ENCODE data around the gene TMEM151B. TPM values are rescaled to one million over a fixed set of nuclear protein-coding genes. Genes with fewer than 3 reads are reported as not detected.
"Not testable (repeated sequence)": the region's sequence is repeated elsewhere in the genome, so short reads cannot be mapped to it uniquely, and the experiment has no call there.

Gene TMEM151B
- total RNA-seq, 6 donors from 2014 or later, result not detected

DNA sequence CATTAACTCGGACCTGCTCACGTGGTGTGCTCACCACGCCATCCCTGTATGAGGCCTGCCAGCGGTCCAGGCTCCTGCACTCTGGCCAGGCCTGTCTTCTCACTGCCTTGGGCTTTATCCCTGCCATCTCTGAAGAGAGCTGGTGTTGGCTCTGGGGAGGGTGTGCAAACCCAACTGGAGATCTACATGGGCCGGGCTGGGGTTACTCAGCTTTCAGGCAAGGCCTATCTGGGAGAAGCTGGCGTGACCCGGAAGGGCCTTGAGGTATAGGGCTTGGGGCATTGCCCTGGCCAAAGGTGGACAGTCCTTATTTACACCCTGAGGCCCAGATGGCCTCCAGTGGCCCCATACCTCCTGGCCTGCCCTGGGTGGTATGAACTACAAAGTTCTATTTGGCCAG lies 41.8 kb upstream of the TMEM151B start:
- 94 to 96% methylated on average over 4 to 7 of the region's 7 CpGs for WGBS, 2 donors
- Histone ChIP-seq H3K9me3 (no peaks in the 10 kb centered on the region), H3K36me3 (peaks cover 0 to 37% (median 22%) of the 10 kb centered on the region in 4 donors), H3K4me1 (peaks cover 20 to 36% (median 31%) of the 10 kb centered on the region in 4 donors), H3K4me3 (no peak overlapping the region), H3K27me3 (no peaks in the 10 kb centered on the region), H3K27ac (no peak overlapping the region)
- ATAC-seq (ENCODE audit: low FRiP score in 2 of 2) (no peak), DNase-seq (no peak)
- no peak for TF ChIP-seq POLR2A (IDR thresholded peaks at IDR 0.05)
- TF ChIP-seq, protein P1, sequence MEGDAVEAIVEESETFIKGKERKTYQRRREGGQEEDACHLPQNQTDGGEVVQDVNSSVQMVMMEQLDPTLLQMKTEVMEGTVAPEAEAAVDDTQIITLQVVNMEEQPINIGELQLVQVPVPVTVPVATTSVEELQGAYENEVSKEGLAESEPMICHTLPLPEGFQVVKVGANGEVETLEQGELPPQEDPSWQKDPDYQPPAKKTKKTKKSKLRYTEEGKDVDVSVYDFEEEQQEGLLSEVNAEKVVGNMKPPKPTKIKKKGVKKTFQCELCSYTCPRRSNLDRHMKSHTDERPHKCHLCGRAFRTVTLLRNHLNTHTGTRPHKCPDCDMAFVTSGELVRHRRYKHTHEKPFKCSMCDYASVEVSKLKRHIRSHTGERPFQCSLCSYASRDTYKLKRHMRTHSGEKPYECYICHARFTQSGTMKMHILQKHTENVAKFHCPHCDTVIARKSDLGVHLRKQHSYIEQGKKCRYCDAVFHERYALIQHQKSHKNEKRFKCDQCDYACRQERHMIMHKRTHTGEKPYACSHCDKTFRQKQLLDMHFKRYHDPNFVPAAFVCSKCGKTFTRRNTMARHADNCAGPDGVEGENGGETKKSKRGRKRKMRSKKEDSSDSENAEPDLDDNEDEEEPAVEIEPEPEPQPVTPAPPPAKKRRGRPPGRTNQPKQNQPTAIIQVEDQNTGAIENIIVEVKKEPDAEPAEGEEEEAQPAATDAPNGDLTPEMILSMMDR (IDR thresholded peaks at IDR 0.05), result no peak

DNA sequence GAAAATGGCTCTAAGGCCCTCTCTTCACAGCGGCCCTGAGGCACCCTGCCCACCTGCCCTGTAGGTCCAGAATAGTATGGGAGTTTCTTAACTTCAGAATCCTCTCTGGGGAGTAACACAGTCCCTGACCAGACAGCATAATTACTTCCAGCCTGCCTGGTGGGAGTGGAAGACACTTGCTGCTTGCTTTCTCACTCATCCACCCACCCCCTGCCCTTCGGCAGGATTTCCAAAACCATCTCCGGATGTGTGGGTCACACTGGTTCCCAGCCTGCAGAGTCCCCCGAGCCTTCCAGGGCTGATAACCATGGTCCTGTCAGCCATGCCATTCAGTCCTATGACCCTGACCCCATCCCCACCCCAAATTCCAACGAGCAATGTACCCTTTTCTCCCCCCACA lies 41.4 kb upstream of the TMEM151B start:
- DNase-seq, result no peak
- peaks cover 22 to 34% (median 29%) of the 10 kb centered on the region in 4 donors for H3K4me1 ChIP-seq
- H3K36me3 ChIP-seq, result peaks cover 0 to 37% (median 22%) of the 10 kb centered on the region in 4 donors
- 84 to 88% methylated on average over 4 to 5 of the region's 5 CpGs for WGBS, 2 donors
- no peak for ATAC-seq (ENCODE audit: low FRiP score in 2 of 2)
- H3K4me3 ChIP-seq, result no peak overlapping the region
- H3K9me3 ChIP-seq, result no peaks in the 10 kb centered on the region
- TF ChIP-seq EP300 (IDR thresholded peaks at IDR 0.05) (no peak), POLR2A (IDR thresholded peaks at IDR 0.05) (no peak), POLR2AphosphoS5 (IDR thresholded peaks at IDR 0.05) (no peak)
- TF ChIP-seq, protein P1 (IDR thresholded peaks at IDR 0.05), result no peak
- no peak overlapping the region for H3K27ac ChIP-seq
- no peaks in the 10 kb centered on the region for H3K27me3 ChIP-seq

DNA sequence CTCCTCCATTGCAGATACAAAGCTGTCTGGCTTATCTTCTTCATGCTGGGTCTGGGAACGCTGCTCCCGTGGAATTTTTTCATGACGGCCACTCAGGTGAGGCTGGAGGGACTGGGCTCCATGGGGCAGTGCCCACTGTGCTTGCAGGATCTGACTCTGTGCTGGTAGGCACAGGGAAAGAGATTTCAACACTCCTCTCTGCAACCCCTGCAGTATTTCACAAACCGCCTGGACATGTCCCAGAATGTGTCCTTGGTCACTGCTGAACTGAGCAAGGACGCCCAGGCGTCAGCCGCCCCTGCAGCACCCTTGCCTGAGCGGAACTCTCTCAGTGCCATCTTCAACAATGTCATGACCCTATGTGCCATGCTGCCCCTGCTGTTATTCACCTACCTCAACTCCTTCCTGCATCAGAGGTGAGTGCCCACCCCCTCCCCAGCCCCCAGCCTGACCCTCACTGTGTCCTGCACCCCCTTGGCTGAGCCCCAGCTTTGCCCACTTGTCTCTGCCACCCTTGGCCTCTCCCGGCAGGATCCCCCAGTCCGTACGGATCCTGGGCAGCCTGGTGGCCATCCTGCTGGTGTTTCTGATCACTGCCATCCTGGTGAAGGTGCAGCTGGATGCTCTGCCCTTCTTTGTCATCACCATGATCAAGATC lies 40.7 kb upstream of the TMEM151B start:
- Histone ChIP-seq H3K9me3 (no peaks in the 10 kb centered on the region), H3K4me1 (peaks cover 22 to 34% (median 26%) of the 10 kb centered on the region in 4 donors), H3K36me3 (peaks cover 0 to 37% (median 22%) of the 10 kb centered on the region in 4 donors), H3K27me3 (no peaks in the 10 kb centered on the region), H3K27ac (no peak overlapping the region), H3K4me3 (no peak overlapping the region)
- 86 to 90% methylated on average over 8 to 11 of the region's 11 CpGs for WGBS, 2 donors
- peak in 1 of 2 donors; percentile 29 for DNase-seq
- no peak for ATAC-seq (ENCODE audit: low FRiP score in 2 of 2)
- TF ChIP-seq POLR2AphosphoS5 (IDR thresholded peaks at IDR 0.05) (no peak), EP300 (IDR thresholded peaks at IDR 0.05) (no peak), POLR2A (IDR thresholded peaks at IDR 0.05) (no peak)
- TF ChIP-seq, protein P1 (IDR thresholded peaks at IDR 0.05), result no peak

DNA sequence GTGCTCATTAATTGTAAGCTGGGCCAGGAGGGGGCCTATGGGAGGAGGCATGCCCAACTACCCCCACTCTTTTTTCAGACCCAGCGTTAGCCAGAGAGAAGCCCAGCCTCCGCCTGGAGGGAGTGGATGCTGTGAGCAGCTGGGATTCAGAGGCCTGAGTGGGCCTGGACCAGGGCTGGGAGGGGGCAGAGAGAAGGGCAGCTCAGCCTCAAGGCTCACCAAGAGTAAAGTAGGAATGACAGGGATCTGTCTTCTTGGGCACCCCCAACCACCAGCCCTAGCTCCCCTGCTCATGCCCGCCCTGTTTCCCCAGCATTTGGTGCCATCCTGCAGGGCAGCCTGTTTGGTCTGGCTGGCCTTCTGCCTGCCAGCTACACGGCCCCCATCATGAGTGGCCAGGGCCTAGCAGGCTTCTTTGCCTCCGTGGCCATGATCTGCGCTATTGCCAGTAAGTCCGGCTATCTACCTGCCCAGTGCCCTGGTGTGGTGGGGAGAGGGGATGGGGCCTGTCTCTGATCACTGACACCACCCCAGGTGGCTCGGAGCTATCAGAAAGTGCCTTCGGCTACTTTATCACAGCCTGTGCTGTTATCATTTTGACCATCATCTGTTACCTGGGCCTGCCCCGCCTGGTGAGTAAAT lies 40.1 kb upstream of the TMEM151B start:
- no peak for TF ChIP-seq POLR2AphosphoS5 (IDR thresholded peaks at IDR 0.05)
- TF ChIP-seq, protein P1 (IDR thresholded peaks at IDR 0.05), result no peak
- no peak for TF ChIP-seq POLR2A (IDR thresholded peaks at IDR 0.05)
- no peak for TF ChIP-seq EP300 (IDR thresholded peaks at IDR 0.05)
- WGBS, 2 donors, result 97 to 100% methylated on average over 6 to 9 of the region's 10 CpGs
- H3K9me3 ChIP-seq, result no peaks in the 10 kb centered on the region
- peaks cover 27 to 37% (median 29%) of the 10 kb centered on the region in 4 donors for H3K4me1 ChIP-seq
- peaks cover 0 to 37% (median 22%) of the 10 kb centered on the region in 4 donors for H3K36me3 ChIP-seq
- no peaks in the 10 kb centered on the region for H3K27me3 ChIP-seq
- ATAC-seq (ENCODE audit: low FRiP score in 2 of 2), result no peak
- peak in 1 of 2 donors; percentile 28 for DNase-seq
- no peak overlapping the region for H3K4me3 ChIP-seq
- H3K27ac ChIP-seq, result no peak overlapping the region

DNA sequence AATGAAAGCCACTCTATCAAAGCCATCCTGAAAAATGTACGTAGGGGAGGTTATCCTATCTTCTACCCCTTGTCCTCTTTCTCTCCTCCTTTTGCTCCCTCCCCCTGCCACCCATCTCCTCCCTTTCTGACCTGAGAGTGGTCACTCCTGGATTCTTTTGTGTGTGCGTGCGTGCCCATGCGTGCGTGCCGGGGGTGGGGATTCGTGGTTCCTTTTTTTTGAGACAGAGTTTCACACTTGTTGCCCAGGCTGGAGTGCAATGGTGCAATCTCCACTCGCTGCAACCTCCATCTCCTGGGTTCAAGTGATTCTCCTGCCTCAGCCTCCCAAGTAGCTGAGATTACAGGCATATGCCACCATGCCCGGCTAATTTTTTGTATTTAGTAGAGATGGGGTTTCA lies 38.8 kb upstream of the TMEM151B start:
- not testable (repeated sequence) for H3K4me3 ChIP-seq; H3K9me3 ChIP-seq; H3K27me3 ChIP-seq; ATAC-seq (ENCODE audit: low FRiP score in 2 of 2); H3K27ac ChIP-seq; DNase-seq
- peaks cover 0 to 37% (median 22%) of the 10 kb centered on the region in 4 donors for H3K36me3 ChIP-seq
- whole genome bisulfite sequencing, 2 donors, result 80 to 87% methylated on average over 9 of the region's 9 CpGs
- peaks cover 21 to 30% (median 24%) of the 10 kb centered on the region in 4 donors for H3K4me1 ChIP-seq

Measured in upper lobe of left lung (tissue), 6 donors.